Measurements from ENCODE around the gene TBC1D24.

TBC1D24 gene

DNA sequence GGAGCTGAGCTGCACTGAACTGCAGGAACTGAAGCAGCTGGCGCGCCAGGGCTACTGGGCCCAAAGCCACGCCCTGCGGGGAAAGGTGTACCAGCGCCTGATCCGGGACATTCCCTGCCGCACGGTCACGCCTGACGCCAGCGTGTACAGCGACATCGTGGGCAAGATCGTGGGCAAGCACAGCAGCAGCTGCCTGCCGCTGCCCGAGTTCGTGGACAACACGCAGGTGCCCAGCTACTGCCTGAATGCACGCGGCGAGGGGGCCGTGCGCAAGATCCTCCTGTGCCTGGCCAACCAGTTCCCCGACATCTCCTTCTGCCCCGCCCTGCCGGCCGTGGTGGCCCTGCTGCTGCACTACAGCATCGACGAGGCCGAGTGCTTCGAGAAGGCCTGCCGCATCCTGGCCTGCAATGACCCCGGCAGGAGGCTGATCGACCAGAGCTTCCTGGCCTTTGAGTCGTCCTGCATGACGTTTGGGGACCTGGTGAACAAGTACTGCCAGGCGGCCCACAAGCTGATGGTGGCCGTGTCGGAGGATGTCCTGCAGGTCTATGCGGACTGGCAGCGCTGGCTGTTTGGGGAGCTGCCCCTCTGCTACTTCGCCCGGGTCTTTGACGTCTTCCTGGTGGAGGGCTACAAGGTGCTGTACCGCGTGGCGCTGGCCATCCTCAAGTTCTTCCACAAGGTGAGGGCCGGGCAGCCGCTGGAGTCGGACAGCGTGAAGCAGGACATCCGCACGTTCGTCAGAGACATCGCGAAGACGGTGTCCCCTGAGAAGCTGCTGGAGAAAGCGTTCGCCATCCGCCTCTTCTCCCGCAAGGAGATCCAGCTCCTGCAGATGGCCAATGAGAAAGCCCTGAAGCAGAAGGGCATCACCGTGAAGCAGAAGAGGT lies 21.5 kb downstream of the TBC1D24 start:
- no peak overlapping the region for H3K27ac ChIP-seq
- no peak for DNase-seq (ENCODE audit: low read depth, low spot score)

DNA sequence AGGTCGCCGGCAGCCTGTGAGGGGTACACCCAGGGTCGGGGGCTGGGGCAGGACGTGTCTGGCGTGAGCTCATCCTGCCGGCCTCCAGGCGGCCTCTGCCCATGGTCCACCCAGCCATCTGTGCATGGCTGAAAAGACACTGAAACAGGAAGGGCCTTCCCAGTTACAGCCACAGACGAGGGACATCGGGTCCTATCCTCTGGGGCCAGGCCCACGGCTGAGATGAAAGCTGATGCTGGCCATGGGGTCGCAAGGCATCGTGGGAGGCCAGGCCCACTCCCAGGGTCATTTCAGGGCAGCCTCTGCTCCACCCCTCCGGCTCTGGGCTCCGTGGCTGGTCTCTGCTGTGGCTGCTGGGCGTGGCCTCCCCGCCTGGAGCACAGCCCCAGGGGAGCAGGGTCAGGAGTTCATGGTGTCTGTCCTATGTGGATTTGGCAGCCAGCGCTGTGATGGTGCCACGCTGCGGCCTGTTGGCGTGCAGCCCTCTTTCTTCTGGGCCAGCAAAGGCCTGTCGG lies 22.2 kb downstream of the TBC1D24 start:
- H3K27ac ChIP-seq, result no peak overlapping the region
- DNase-seq (ENCODE audit: low read depth, low spot score), result no peak

DNA sequence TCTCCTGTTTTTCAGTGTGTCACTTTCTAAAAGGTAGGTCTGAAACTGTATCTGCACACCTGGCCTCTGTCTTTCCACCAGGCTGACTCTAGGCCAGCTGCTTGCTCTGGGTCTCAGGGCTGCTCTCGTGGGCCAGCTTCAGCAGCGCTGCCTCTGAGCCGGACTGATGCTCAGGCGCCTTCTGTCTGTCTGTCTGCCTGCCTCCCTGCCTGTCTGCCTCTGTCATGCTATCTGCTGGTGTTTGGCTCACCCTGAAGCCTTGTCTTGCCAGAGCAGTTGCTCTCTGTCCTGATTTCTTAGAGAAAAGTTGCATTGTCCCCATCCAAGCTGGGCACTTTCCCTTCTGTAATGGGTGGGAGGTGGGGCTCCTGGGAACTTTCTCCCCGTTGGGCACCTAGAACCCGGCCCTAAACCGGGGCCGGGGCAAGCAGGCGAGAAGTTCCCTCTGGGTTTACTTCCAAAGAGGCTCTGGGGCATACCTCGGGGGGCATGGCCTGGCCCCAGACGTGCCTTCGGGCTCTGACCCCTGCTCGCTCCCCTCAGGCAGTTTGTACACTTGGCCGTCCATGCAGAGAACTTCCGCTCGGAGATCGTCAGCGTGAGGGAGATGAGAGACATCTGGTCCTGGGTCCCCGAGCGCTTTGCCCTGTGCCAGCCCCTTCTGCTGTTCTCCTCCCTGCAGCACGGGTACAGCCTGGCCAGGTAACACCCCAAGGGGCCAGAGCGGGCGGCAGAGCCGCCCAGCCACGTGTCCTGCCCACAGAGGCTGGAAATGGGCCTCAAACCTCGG lies 23.0 kb downstream of the TBC1D24 start:
- no peak for DNase-seq (ENCODE audit: low read depth, low spot score)
- H3K27ac ChIP-seq, result no peak overlapping the region

DNA sequence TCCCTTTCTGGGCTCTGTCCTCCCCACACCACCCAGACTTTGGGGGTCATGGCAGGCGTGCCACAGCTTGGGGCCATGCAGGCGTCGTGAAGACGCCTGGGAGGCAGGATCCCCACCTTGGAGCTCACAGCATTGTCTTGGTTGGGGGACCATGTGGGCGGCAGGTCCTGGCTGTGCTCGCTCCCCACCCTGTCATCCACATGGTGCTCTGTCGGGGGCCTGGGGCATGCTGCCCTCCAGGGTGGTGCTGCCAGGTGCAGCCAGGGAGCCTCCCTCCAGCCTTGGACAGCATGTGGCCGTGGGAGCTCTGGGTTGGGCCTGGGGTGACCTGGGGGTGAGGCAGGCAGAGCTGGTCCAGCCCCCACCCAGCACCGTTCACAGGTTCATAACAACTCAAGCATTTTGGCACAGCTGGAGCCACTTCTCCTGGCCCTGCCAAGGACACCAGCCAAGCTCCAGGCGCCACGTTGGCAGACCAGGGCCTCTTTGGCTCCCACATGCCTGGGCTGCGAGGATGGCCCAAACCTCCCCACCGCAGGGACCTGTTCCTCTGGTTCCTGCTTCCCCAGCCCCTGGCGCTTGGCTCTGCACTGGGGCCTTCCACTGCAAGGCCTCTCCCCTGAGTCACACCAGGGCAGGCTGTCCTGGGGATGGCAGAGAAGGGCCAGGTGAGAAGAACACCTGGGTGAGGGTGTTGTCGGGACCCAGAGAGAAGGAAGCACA lies 23.8 kb downstream of the TBC1D24 start:
- H3K27ac ChIP-seq, result no peak overlapping the region
- DNase-seq (ENCODE audit: low read depth, low spot score), result peak; percentile 43

DNA sequence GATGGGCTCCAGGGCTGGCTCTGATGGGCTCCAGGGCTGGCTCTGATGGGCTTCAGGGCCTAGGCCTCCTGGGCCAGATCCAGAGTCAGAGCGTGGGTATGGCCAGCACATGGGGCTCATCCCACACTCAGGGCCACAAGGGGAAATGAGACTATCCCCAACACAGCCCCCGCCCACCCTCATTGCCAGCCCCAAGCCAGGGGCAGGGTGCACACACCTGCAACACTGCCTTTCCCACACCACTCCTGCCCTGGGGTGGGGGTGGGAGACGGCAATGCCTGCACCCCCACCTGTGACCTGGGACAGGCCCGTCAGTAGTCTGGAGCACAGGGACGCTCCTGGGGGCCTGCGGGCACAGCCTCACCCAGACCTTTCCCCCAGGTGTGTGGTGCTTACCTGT lies 24.5 kb downstream of the TBC1D24 start:
- H3K27ac ChIP-seq, result no peak overlapping the region
- DNase-seq (ENCODE audit: low read depth, low spot score), result no peak

DNA sequence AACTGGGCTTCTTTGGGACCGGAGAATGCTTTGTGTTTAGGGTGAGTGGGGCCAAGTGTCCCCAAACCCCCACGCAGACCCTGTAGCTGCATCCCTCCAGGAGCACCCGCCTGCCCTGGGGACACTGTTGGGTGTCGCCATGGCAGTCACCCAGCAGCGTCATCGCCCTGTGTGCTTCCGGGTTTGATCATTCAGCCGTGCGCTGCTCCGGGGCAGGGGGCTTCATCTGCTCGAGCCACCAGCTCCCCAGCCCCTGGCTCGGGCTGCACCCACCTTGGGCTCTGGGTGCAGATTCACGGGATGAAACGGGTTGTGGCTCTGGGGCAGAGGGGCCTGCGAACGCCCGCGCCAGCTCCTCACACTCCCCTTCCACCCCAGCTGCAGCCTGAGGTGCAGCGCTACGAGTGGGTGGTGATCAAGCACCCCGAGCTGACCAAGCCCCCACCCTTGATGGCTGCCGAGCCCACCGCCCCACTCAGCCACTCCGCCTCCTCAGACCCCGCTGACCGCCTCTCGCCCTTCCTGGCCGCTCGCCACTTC lies 25.0 kb downstream of the TBC1D24 start:
- DNase-seq (ENCODE audit: low read depth, low spot score), result no peak
- no peak overlapping the region for H3K27ac ChIP-seq

DNA sequence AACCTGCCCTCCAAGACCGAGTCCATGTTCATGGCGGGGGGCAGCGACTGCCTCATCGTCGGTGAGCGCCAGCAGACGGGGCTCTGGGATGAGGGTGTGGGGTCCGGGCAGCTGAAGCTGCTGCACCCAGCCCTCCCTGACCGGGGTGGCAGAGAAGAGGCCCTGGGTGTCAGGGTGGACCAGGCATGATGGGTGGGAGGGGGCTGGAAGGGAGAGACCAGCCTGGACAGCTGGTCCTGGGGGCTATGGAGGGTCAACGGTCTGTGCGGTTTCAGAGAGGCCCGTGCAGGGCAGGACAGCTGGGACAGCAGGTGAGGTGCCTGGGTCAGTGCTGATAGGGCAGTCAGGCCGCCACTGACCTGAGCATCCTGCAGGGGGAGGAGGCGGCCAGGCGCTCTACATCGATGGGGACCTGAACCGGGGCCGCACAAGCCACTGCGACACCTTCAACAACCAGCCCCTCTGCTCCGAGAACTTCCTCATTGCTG lies 25.5 kb downstream of the TBC1D24 start:
- DNase-seq (ENCODE audit: low read depth, low spot score), result no peak
- H3K27ac ChIP-seq, result no peak overlapping the region

DNA sequence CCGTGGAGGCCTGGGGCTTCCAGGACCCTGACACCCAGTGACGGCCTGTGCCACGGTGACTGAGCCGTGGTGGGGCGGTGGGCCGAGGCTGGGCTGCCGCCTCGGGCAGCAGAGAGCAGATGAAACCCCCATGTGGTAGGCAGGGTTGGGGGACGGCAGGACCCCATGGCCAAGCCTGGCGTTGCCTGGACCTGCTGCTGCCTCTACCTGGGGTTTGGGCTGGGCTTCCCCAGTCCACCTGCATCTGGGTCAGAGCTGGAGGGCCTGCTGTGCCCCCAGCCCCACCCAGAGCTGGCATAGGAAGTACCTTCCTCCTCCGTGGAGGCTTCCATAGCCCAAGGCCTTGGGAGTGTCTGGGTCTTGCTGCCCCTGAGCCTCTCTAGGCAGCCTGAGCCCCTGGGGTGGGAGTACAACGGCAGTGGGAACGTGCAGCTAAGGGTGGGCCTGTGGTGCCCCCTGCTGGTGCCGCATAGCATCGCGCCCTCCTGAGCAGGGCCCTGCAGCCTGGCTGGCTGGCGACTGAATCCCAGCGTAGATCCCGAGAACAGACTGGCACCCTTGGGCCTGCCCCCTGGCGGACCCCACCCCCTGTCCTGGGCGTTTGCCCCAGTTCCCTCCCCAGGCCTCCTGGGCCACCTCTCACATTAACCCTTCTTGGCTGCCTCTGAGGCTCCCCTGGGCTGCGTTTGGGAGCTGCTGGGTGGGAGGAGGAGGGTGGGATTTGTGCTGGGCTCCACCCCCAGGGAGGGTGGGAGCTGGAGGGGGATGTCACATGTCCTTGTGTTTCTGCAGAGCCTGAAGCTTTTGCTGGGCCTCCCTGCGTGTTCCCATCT lies 26.2 kb downstream of the TBC1D24 start:
- no peak overlapping the region for H3K27ac ChIP-seq
- DNase-seq (ENCODE audit: low read depth, low spot score), result no peak

DNA sequence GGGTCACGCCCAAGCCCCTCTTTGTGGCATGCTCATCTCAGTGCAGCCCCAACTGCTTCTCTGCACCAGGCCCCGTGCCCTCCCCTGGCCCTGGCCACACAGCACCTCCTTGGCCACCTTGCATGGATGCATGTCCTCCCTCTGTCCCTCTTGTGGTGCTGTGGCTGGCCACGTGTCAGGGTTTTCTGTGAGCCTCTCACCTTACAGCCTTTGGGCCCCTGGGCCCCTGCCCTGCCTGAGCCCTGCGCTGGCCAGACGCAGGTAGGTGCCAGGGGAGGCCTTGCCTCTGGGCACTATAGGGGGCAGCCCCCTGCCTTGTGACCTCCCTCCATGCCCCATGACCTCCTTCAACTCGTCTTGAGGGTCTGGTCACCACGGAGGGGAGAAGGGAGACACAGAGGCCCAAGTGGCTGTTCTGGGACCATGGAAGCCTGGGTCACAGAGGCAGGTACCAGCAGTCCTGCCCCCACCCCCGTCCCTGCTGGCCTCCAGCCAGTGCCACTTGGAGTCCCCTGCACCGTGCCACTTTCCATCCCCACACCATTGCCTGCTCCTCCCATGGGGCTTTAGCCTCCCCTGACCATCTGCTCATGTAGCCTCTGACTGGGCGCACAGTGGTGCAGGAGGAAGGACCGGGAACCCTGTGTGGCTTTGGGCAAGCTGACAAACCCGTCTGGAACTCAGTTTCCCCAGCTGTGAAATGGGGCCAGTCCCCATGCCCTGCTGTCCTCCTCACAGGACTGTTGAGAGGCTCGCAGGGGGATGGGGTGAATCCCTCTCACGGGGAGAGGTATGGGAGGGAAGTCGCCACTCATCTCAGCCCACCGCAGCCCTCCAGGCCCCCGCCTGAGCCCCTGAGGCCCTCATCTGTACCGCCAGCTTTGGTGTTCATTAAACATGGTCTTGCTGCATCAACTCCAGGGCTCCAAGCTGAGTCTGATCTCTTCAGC lies 27.3 kb downstream of the TBC1D24 start:
- no peak overlapping the region for H3K27ac ChIP-seq
- DNase-seq (ENCODE audit: low read depth, low spot score), result no peak

DNA sequence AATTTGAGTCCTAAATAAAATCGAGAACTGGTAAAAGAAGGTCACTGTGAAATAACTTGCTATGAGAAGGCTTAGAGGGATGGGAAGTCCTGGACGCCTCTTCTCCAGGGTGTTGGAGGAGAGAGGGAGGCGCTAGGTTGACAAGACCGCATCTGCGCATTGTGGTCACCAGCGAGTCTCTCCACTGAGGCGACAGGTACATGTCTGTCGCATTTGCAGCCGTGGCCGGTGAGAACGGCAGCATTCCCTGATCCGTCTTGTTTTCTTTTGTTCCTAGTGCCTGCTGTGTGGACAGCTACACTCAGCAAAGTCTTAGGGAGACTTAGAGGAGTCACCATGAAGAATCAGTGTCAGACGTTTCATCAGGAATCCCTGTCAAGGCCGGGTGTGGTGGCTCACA lies 30.8 kb downstream of the TBC1D24 start:
- H3K27ac ChIP-seq, result no peak overlapping the region
- no peak for DNase-seq (ENCODE audit: low read depth, low spot score)

DNA sequence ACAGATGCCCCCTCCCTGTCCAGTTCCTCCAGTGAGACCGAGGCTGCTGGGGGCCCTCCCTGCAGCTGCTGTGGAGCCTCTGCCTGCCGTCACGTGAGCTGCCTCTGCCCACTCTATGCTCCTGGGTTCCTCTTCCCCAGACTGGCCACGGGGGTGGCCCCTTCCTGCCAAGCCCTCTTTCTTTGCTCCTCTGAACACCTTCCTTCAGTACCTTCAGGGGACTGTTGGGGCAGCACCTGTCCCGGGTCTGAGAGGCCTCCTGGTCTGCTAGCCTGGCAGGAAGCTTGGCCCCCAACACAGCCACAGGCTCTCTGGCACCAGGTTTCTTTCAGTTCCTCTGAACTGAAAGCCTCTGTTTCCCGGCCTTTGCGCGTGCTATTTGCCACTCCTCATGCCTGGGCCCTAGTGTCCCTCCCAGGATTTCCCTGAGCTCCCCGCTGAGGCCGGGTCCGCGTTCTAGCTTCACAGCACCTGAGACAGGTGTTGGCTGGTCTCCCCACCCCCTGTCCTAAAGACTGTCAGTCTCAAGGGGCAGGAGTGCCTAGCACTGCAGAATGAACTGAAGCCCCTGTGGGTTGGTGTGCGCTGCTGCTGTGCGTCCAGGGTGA lies 32.2 kb downstream of the TBC1D24 start:
- no peak overlapping the region for H3K27ac ChIP-seq
- no peak for DNase-seq (ENCODE audit: low read depth, low spot score)

DNA sequence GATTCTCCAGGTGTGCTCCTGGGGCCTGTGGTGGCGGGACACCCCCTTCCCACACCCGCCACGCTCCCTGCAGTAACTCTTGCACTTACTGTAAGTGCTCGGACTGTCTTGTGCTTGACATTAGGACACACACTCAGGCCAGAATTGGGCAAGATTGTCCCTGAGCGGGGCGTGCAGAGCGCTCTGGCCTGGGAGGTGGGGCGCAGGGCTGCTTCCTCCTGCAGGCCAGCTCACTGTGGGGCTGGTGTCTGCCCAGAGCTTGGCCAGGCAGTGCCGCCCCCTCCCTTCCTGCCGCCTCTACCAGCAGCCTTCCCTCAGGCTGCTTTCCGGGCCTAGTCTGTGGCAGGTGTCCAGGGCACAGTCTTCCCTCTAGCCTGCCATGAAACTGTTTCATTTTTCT lies 32.7 kb downstream of the TBC1D24 start:
- H3K27ac ChIP-seq, result no peak overlapping the region
- DNase-seq (ENCODE audit: low read depth, low spot score), result no peak

DNA sequence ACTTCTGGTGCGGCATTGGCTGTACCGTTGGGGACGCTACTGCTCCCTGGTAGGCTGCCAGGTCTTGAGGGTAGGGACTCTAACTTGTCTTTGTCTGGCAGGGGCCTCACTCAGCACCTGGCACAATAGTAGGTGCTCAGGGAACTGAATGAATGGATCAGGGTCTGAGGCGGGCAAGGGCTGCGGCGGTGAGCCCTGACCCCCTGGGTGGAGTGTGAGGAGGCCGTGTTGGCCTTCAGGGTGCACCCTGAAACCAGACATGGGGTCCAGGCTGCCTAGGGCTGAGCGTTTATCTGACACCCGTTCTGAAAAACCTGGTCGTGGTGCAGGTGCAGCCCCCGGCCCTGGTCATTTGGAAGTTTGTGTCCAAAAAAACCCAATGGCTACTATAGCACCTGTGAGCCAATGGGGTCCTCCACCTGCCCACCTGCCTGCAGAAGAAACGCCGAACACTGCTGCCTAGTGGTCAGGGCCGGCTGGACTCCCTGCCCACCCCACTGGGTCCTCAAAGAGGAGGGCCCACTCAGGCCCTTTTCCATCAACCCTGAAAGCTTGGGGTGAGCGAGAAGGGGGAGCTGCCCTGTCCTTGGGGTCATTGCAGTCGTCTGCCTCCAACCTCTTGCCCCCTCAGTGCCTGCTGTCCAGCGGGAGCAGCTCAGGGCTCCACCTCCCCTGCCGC lies 33.9 kb downstream of the TBC1D24 start:
- H3K27ac ChIP-seq, result no peak overlapping the region
- no peak for DNase-seq (ENCODE audit: low read depth, low spot score)

DNA sequence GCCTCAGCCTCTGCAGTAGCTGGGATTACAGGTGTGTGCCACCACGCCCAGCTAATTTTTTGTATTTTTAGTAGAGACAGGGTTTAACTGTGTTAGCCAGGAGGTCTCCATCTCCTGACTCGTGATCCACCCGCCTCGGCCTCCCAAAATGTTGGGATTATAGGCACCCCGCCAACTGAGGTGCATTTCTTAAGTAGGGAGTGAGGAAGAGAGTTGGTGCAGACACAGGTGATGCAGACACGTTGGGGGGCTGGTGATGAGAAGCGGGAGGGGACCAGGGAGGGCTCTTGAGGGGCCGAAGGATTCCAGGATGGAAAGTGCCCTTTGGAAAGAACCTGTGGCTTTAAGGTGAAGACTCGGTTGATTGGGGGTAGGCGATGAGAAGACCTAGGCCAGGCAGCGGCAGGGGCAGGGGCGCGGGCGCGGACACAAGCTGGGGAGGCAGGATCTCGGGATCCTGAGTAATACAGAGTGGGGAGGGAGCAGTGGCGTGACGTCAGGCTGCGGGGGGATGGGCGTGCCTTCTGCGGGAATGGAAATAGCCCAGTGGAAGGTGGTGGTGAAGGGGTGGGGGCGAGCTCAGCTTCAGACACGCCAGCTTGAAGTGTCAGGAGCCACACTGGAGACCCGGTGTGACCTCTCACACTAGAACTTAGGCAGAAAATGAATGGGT lies 36.3 kb downstream of the TBC1D24 start:
- no peak overlapping the region for H3K27ac ChIP-seq

DNA sequence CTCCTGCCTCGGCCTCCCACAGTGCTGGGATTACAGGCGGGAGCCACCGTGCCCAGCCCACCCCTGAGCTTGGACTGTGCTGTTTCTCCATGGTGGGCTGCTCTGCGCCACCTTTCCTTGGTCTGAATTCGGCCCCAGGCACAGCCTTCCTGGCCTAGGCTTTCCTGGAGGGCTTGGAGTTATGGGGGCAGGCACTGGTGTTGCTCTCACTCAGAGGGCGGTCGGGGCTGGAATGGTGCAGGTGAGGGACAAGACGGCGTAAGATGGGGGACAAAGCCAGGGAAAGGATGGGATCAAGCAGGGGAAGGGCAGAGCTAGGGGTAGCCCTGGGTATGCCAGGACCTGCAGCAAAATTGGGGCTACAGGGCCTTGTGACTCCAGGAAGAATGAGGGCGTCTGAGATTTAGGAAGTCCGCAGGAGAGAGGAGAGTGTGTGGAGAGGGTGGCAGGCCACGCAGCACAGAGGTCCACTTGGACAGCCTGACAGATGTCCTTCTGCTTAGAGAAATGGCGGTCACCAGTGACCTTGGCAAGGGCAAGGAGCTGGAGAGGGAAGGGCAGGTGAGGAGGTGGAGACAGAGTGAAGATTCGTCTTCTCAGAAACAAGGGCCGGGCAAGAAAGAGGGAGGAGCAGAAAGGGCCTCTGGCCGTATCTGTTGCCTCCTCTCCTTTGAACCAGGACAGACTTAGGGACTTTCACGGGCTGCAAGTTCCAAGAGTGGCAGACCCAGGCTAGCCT lies 37.2 kb downstream of the TBC1D24 start:
- no peak overlapping the region for H3K27ac ChIP-seq
- DNase-seq (ENCODE audit: low read depth, low spot score), result no peak

More for the DNA sequence above, 36.3 kb downstream of the TBC1D24 start:
- DNase-seq (ENCODE audit: low read depth, low spot score), result no peak

All from epithelial cell of prostate (primary cell).